Upper lobe of left lung (tissue), 6 donors: ENCODE results near the gene MIF4GD. TPM values are rescaled to one million over a fixed set of nuclear protein-coding genes. Genes with fewer than 3 reads are reported as not detected.
A peak's percentile ranks its signal among the peaks of the same experiment; 100 is the strongest.

ENCODE experiments used
- ATAC-seq, 2 donors: fragments of 200-7000 bp; cut with Tn5 transposase; one replicate each; pipeline ENCODE4 v1.9.1; 2022; ENCODE audit warnings: mild to moderate bottlenecking in 2 of 2, moderate library complexity in 2 of 2; ENCODE audit not compliant: low FRiP score in 2 of 2
- DNase-seq, 2 donors: peaks; one replicate each; pipeline ENCODE4 v3.0.0-alpha.2; 2019 to 2020
- H3K27ac ChIP-seq, 4 donors: fragments of 200-600 bp; sonication (generic); one replicate each; pipeline ENCODE4 v1.5.1; 2016 to 2019
- H3K27me3 ChIP-seq, 4 donors: fragments of 200-600 bp; sonication (generic); one replicate each; pipeline ENCODE4 v1.5.1; 2017 to 2019
- H3K36me3 ChIP-seq, 4 donors: fragments of 200-600 bp; sonication (generic); one replicate each; pipeline ENCODE4 v1.5.1; 2016 to 2019
- H3K4me1 ChIP-seq, 4 donors: fragments of 200-600 bp; sonication (generic); one replicate each; pipeline ENCODE4 v1.5.1; 2018 to 2019
- H3K4me3 ChIP-seq, 4 donors: fragments of 200-600 bp; sonication (generic); one replicate each; pipeline ENCODE4 v1.5.1; 2017 to 2019; ENCODE audit warnings: mild to moderate bottlenecking in 2 of 4, moderate library complexity in 1 of 4
- H3K9me3 ChIP-seq, 4 donors: fragments of 200-600 bp; sonication (generic); one replicate each; pipeline ENCODE4 v1.5.1; 2018 to 2019
- EP300 ChIP-seq, 4 donors: sonication (generic); formaldehyde crosslinking; IDR thresholded peaks; one replicate each; pipeline ENCODE4 v1.5.1; 2017; ENCODE audit warnings: antibody characterized with exemption in 4 of 4, control low read depth in 2 of 4
- POLR2A ChIP-seq, 4 donors: fragments of 450-650 bp; IDR thresholded peaks; one replicate each; pipeline ENCODE4 v1.5.1; 2016 to 2017; ENCODE audit warnings: antibody characterized with exemption in 4 of 4, mild to moderate bottlenecking in 2 of 4
- POLR2AphosphoS5 ChIP-seq, 2 donors: sonication (generic); formaldehyde crosslinking; IDR thresholded peaks; one replicate each; pipeline ENCODE4 v1.5.1; 2017; ENCODE audit warnings: antibody characterized with exemption in 2 of 2
- WGBS, 2 donors: methylation state at CpG; one replicate each; pipeline ENCODE4 v1.1.5; 2017 to 2018; 5-methylcytosine and 5-hydroxymethylcytosine counted together
- total RNA-seq, 6 donors: library from RNA; depleted of rRNA in 4 of 6; stranded (reverse); fragments of >200 nt in 4 of 6; gene quantifications; one replicate each; pipeline versions ENCODE4 v1.1.0 to v1.2.1, GENCODE V29; 2016 to 2021
- TF ChIP-seq, protein P1 (sequence below), 6 experiments: fragments of 450-650 bp in 4 of 6; fragments of 200-600 bp in 2 of 6; sonication (generic) in 2 of 6; IDR thresholded peaks; one replicate each; pipeline ENCODE4 v1.5.1; 2016 to 2019; ENCODE audit warnings: antibody characterized with exemption in 6 of 6
- donor health status: DM: no; HTN: no; CAD: no; lungs with moderate emphysema.
- donor health status: DM: no; HTN: yes; CAD: no; lungs with severe emphysema.

Gene MIF4GD
- total RNA-seq, 6 donors from 2014 or later, result 19.9 to 42.8 (median 36.2) TPM

DNA sequence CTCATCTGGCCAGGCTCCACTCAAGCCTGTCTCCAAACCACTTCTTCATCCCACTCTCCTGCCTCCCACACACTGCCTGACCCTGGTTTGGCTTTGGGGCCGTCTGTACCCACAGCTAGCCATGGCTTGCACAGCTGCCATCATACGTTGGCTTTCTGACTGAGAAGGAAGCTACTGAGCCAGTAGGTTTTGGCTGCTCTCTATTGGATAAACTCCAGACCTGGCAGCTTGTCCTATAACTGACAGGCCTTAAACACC lies 3.9 kb downstream of the MIF4GD start:
- TF ChIP-seq EP300 (IDR thresholded peaks at IDR 0.05) (no peak), POLR2A (IDR thresholded peaks at IDR 0.05) (no peak), POLR2AphosphoS5 (IDR thresholded peaks at IDR 0.05) (no peak)
- TF ChIP-seq, protein P1, sequence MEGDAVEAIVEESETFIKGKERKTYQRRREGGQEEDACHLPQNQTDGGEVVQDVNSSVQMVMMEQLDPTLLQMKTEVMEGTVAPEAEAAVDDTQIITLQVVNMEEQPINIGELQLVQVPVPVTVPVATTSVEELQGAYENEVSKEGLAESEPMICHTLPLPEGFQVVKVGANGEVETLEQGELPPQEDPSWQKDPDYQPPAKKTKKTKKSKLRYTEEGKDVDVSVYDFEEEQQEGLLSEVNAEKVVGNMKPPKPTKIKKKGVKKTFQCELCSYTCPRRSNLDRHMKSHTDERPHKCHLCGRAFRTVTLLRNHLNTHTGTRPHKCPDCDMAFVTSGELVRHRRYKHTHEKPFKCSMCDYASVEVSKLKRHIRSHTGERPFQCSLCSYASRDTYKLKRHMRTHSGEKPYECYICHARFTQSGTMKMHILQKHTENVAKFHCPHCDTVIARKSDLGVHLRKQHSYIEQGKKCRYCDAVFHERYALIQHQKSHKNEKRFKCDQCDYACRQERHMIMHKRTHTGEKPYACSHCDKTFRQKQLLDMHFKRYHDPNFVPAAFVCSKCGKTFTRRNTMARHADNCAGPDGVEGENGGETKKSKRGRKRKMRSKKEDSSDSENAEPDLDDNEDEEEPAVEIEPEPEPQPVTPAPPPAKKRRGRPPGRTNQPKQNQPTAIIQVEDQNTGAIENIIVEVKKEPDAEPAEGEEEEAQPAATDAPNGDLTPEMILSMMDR (IDR thresholded peaks at IDR 0.05), result no peak
- no peaks in the 10 kb centered on the region for H3K9me3 ChIP-seq
- no peak overlapping the region for H3K27ac ChIP-seq
- H3K36me3 ChIP-seq, result peaks cover 7 to 43% (median 35%) of the 10 kb centered on the region in 4 donors
- ATAC-seq (no peak), DNase-seq (no peak)
- H3K4me1 ChIP-seq, result peaks cover 18 to 46% (median 29%) of the 10 kb centered on the region in 4 donors
- WGBS, 2 donors, result 46 to 66% methylated on average over 2 of the region's 2 CpGs
- H3K27me3 ChIP-seq, result no peaks in the 10 kb centered on the region
- no peak overlapping the region for H3K4me3 ChIP-seq

DNA sequence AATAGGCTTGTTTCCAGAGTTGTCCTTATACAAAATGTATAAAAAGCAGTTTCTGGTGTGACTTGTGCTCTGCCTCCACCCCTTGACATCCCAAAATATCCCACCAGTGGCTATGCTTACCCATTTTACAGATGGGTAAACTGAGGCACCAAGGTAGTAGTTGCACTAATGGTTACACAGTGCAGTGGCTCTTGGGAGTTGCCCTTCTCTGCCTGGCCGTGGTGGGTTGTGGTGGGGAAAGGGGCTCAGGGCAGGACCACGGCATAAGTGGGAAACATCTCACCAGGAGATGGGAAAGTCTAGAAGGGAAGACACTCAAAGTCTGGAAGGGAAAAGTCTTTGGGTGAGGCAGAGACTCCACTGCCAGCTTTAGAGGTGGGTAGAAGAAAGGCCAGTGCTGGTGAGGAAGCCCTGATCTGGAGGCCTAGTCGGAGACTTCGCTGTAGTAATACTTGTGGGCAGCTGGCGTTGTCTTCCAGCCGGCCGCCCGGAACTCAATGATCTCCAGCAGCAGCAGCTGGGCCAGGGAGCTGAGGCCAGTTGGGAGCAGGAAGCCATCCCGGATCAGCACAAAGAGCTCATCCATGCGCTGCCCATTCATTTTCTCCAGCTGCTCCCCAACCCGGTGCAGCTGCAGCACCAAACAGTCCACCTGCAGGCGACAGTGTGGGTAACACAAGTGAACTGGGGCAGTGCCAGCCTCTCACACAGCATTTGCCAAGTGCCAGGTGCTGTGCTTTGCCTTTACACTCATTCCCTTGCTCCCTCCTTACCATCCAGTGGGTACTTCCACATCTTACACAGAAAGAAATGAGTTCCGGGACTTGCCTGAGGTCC lies 4.5 kb downstream of the MIF4GD start:
- Histone ChIP-seq H3K4me1 (peaks cover 15 to 40% (median 24%) of the 10 kb centered on the region in 4 donors), H3K9me3 (no peaks in the 10 kb centered on the region), H3K27me3 (no peaks in the 10 kb centered on the region), H3K4me3 (no peak overlapping the region), H3K27ac (no peak overlapping the region), H3K36me3 (peaks cover 7 to 43% (median 35%) of the 10 kb centered on the region in 4 donors)
- DNase-seq (no peak), ATAC-seq (no peak)
- WGBS, 2 donors, result 83 to 88% methylated on average over 13 of the region's 13 CpGs
- TF ChIP-seq POLR2AphosphoS5 (IDR thresholded peaks at IDR 0.05), result no peak
- no peak for TF ChIP-seq POLR2A (IDR thresholded peaks at IDR 0.05)
- TF ChIP-seq EP300 (IDR thresholded peaks at IDR 0.05), result no peak
- TF ChIP-seq, protein P1 (IDR thresholded peaks at IDR 0.05), result no peak

DNA sequence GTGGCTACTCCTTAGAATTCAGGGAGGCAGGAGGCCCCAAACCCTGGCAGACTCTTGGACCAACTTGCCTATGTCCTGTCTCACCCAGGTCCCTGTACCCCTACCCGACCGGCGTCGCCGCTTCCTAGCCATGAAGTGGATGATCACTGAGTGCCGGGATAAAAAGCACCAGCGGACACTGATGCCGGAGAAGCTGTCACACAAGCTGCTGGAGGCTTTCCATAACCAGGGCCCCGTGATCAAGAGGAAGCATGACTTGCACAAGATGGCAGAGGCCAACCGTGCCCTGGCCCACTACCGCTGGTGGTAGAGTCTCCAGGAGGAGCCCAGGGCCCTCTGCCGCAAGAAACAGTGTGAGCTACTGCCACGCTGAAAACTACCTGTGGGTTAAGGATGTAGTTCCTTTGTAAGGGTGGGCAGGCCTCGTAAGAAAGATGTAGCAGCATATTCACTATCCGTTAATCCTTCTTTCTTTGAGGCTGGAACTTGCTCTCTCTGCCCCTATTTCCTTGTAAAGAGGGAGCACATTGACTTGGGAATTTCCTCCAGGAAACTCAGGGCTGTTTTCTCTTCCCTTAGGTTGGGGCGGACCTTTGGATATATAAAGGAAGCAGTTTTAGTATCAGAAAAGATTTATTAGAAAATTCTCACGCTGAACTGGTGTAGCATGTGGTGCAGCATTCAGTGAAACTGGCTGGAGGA lies 5.3 kb downstream of the MIF4GD start:
- Histone ChIP-seq H3K27me3 (no peaks in the 10 kb centered on the region), H3K4me1 (peaks cover 15 to 41% (median 24%) of the 10 kb centered on the region in 4 donors), H3K9me3 (no peaks in the 10 kb centered on the region), H3K4me3 (no peak overlapping the region), H3K36me3 (peaks cover 7 to 43% (median 35%) of the 10 kb centered on the region in 4 donors), H3K27ac (no peak overlapping the region)
- DNase-seq, result peak in 1 of 2 donors; percentile 39
- TF ChIP-seq EP300 (IDR thresholded peaks at IDR 0.05) (no peak), POLR2A (IDR thresholded peaks at IDR 0.05) (no peak), POLR2AphosphoS5 (IDR thresholded peaks at IDR 0.05) (no peak)
- TF ChIP-seq, protein P1 (IDR thresholded peaks at IDR 0.05), result no peak
- WGBS, 2 donors, result 73 to 76% methylated on average over 17 of the region's 17 CpGs
- no peak for ATAC-seq

DNA sequence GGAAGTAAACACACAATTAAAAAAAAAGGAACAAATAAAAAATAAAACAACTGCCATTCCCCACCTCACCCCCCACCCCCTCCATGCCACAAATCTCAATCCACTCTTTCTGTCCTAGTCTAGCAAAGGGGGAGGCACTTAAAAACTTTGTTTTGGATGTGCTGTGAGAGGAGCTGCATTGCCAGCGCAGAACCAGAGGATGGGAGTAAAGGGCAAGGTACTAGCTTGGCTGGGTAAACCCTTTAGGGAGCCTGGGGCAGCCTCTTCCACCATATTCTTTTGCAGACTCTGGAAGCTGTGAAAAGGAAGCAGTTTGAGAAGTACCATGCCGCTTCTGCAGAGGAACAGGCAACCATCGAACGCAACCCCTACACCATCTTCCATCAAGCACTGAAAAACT lies 8.0 kb downstream of the MIF4GD start:
- Histone ChIP-seq H3K27me3 (no peaks in the 10 kb centered on the region), H3K4me1 (peaks cover 27 to 60% (median 37%) of the 10 kb centered on the region in 4 donors), H3K27ac (peak overlapping the region in 1 of 4 donors; percentile 96), H3K36me3 (peaks cover 7 to 43% (median 35%) of the 10 kb centered on the region in 4 donors), H3K9me3 (no peaks in the 10 kb centered on the region), H3K4me3 (peak overlapping the region in 1 of 4 donors; percentile 79)
- TF ChIP-seq EP300 (IDR thresholded peaks at IDR 0.05) (no peak), POLR2AphosphoS5 (IDR thresholded peaks at IDR 0.05) (no peak), POLR2A (IDR thresholded peaks at IDR 0.05) (no peak)
- TF ChIP-seq, protein P1 (IDR thresholded peaks at IDR 0.05), result no peak
- ATAC-seq (no peak), DNase-seq (no peak)
- WGBS, 2 donors, result 91 to 92% methylated on average over 4 of the region's 4 CpGs
